K562 (cell line): Measurements from ENCODE around the gene AXIN2. TPM values are rescaled to one million over a fixed set of nuclear protein-coding genes. Genes with fewer than 3 reads are reported as not detected.

Experiments
- CEBPB ChIP-seq: fragments of 450-650 bp; IDR thresholded peaks from 2 replicates; pipeline ENCODE4 v1.6.1; 2016; ENCODE audit warnings: missing genetic modification characterization, missing compliant biosample characterization
- CHD7 ChIP-seq: fragments of 200-600 bp; sonication (generic); IDR thresholded peaks from one replicate; pipeline ENCODE4 v1.6.1; 2012; ENCODE audit warnings: mild to moderate bottlenecking, low read depth, low read length, inconsistent platforms
- GTF2F1 ChIP-seq: IDR thresholded peaks from 2 replicates; pipeline ENCODE4 v1.6.1; 2011; ENCODE audit warnings: low read depth, low read length, improper control_type of control experiment
- MCM3 ChIP-seq: fragments of 450-650 bp; IDR thresholded peaks from 2 replicates; pipeline ENCODE4 v1.6.1; 2016
- MEF2A ChIP-seq: IDR thresholded peaks from 2 replicates; pipeline ENCODE4 v1.6.1; 2011; ENCODE audit warnings: low read depth, mild to moderate bottlenecking, low read length, moderate library complexity; ENCODE audit not compliant: control insufficient read depth
- POLR2AphosphoS5 ChIP-seq: IDR thresholded peaks from 2 replicates; pipeline ENCODE4 v1.6.1; 2011; ENCODE audit warnings: mild to moderate bottlenecking, low read depth, low read length, moderate library complexity; ENCODE audit not compliant: control insufficient read depth, insufficient read depth
- RBM17 ChIP-seq: fragments of 200-400 bp; formaldehyde crosslinking; IDR thresholded peaks from 2 replicates; pipeline ENCODE4 v1.6.1; 2017; ENCODE audit warnings: low read depth, mild to moderate bottlenecking, low read length, borderline replicate concordance
- TGIF2 ChIP-seq: sonication (generic); formaldehyde crosslinking; IDR thresholded peaks from 2 replicates; pipeline ENCODE4 v1.8.1; 2022; ENCODE audit warnings: mild to moderate bottlenecking, missing genetic modification reagents, moderate library complexity
- ZNF395 ChIP-seq: fragments of 200-800 bp; sonication (Bioruptor generic); IDR thresholded peaks from 2 replicates; pipeline ENCODE4 v1.6.1; 2017; ENCODE audit warnings: missing genetic modification characterization, missing compliant biosample characterization
- ZNF551 ChIP-seq: fragments of 250-450 bp; sonication (Bioruptor Pico); IDR thresholded peaks from 2 replicates; pipeline ENCODE4 v1.5.0; 2021; ENCODE audit warnings: mild to moderate bottlenecking, moderate library complexity
- polyA plus RNA-seq, 8 experiments: library from polyadenylated mRNA; depleted of rRNA in 4 of 8; stranded (reverse) in 5 of 8; unstranded in 3 of 8; fragments of >200 nt; fragmentation: Nextera tagmentation in 2 of 8; fragmentation: Illumina TruSeq in 1 of 8; extraction: Ambion mirVana in 2 of 8; extraction: Trizol in 1 of 8; gene quantifications; 2 replicates each; pipeline versions ENCODE4 v1.2.1 to v1.2.3, GENCODE V29; 2011 to 2014; ENCODE audit warnings: inconsistent platforms in 1 of 8, missing spikeins in 1 of 8
- total RNA-seq, 7 experiments: library from RNA; depleted of rRNA in 6 of 7; stranded (reverse); fragments of >200 nt in 6 of 7; fragmentation: Illumina TruSeq in 2 of 7; extraction: Trizol in 2 of 7; gene quantifications; 2 replicates each; pipeline versions ENCODE4 v1.2.1 to v1.2.3, GENCODE V29; 2011 to 2021; ENCODE audit warnings: low replicate concordance in 1 of 7

AXIN2 gene
- total and polyA plus RNA-seq, 9 of the 15 experiments (the other 6 are each of a cell fraction or from before 2014, with no cell fraction given) = 0.21 to 3.3 (median 1.2) TPM

GRCh38 chr17:65532101-65532890 is 29.2 kb downstream of the AXIN2 start (continued):
- TF ChIP-seq CHD7 (no peak), ZNF551 (CRISPR knock-in tag) (no peak), MEF2A (no peak), RBM17 (no peak), TGIF2 (no peak), GTF2F1 (no peak), MCM3 (no peak), CEBPB (tag) (no peak), ZNF395 (CRISPR knock-in tag) (no peak), POLR2AphosphoS5 (no peak)
- TF ChIP-seq, all 486 proteins: peak for 0
